HepG2 (cell line): ENCODE data around the gene C20orf204. TPM values are rescaled to one million over a fixed set of nuclear protein-coding genes. Genes with fewer than 3 reads are reported as not detected.

Experiments used
- HOXA3 ChIP-seq: sonication (generic); formaldehyde crosslinking; IDR thresholded peaks from 2 replicates; pipeline ENCODE4 v1.5.0; 2020; ENCODE audit warnings: missing genetic modification reagents
- KLF12 ChIP-seq: sonication (generic); formaldehyde crosslinking; IDR thresholded peaks from 2 replicates; pipeline ENCODE4 v1.4.0; 2020; ENCODE audit warnings: missing genetic modification reagents, borderline replicate concordance
- PAX8 ChIP-seq: sonication (generic); formaldehyde crosslinking; IDR thresholded peaks from 2 replicates; pipeline ENCODE4 v1.8.0; 2022; ENCODE audit warnings: mild to moderate bottlenecking, missing genetic modification reagents, borderline replicate concordance
- RFXAP ChIP-seq: sonication (generic); formaldehyde crosslinking; IDR thresholded peaks from 2 replicates; pipeline ENCODE4 v1.4.0; 2020; ENCODE audit warnings: missing genetic modification reagents, borderline replicate concordance
- SMAD3 ChIP-seq: sonication (generic); formaldehyde crosslinking; IDR thresholded peaks from 2 replicates; pipeline ENCODE4 v1.4.0; 2020; ENCODE audit warnings: missing genetic modification reagents
- THAP11 ChIP-seq: IDR thresholded peaks from 2 replicates; pipeline ENCODE4 v1.6.1; 2016; ENCODE audit warnings: missing biosample characterization, missing genetic modification reagents
- ZBTB7B ChIP-seq: sonication (generic); formaldehyde crosslinking; IDR thresholded peaks from 2 replicates; pipeline ENCODE4 v1.4.0; 2020; ENCODE audit warnings: missing genetic modification reagents
- ZC3H4 ChIP-seq: sonication (generic); formaldehyde crosslinking; IDR thresholded peaks from 2 replicates; pipeline ENCODE4 v1.4.0; 2020; ENCODE audit warnings: missing genetic modification reagents, borderline replicate concordance
- ZFP41 ChIP-seq: sonication (generic); formaldehyde crosslinking; IDR thresholded peaks from 2 replicates; pipeline ENCODE4 v1.4.0; 2020; ENCODE audit warnings: mild to moderate bottlenecking, missing genetic modification reagents, borderline replicate concordance
- ZKSCAN5 ChIP-seq: sonication (generic); formaldehyde crosslinking; IDR thresholded peaks from 2 replicates; pipeline ENCODE4 v1.5.1; 2020; ENCODE audit warnings: mild to moderate bottlenecking, missing genetic modification reagents
- ZNF17 ChIP-seq: sonication (generic); formaldehyde crosslinking; IDR thresholded peaks from 2 replicates; pipeline ENCODE4 v1.5.0; 2020; ENCODE audit warnings: mild to moderate bottlenecking, missing genetic modification reagents
- ZNF251 ChIP-seq: sonication (generic); formaldehyde crosslinking; IDR thresholded peaks from 2 replicates; pipeline ENCODE4 v1.9.0; 2021; ENCODE audit warnings: mild to moderate bottlenecking, missing genetic modification reagents
- ZNF530 ChIP-seq: sonication (generic); formaldehyde crosslinking; IDR thresholded peaks from 2 replicates; pipeline ENCODE4 v1.5.0; 2020; ENCODE audit warnings: low read depth, mild to moderate bottlenecking, missing genetic modification reagents
- polyA plus RNA-seq, 8 experiments: library from polyadenylated mRNA; depleted of rRNA in 3 of 8; stranded (reverse) in 7 of 8; unstranded in 1 of 8; fragments of >200 nt; fragmentation: Illumina TruSeq in 4 of 8; extraction: Trizol in 4 of 8; gene quantifications; 2 replicates each; pipeline versions ENCODE4 v1.2.1 to v1.2.3, GENCODE V29; 2011 to 2016; ENCODE audit warnings: low read depth in 4 of 8, missing spikeins in 1 of 8, mixed read lengths in 1 of 8; ENCODE audit not compliant: insufficient read depth in 1 of 8
- total RNA-seq, 5 experiments: library from RNA; depleted of rRNA; stranded (reverse); fragments of >200 nt; fragmentation: Illumina TruSeq; extraction: Trizol; gene quantifications; 2 replicates each; pipeline ENCODE4 v1.2.3, GENCODE V29; 2016; ENCODE audit warnings: low read depth in 1 of 5
- TF ChIP-seq, protein P1 (sequence below): sonication (generic); formaldehyde crosslinking; IDR thresholded peaks from 2 replicates; pipeline ENCODE4 v1.9.0; 2021; ENCODE audit warnings: mild to moderate bottlenecking, missing genetic modification reagents
- TF ChIP-seq, protein P2 (sequence below): sonication (generic); formaldehyde crosslinking; IDR thresholded peaks from 2 replicates; pipeline ENCODE4 v1.4.0; 2020; ENCODE audit warnings: missing genetic modification reagents
- TF ChIP-seq, protein P3 (sequence below): sonication (generic); formaldehyde crosslinking; IDR thresholded peaks from 2 replicates; pipeline ENCODE4 v1.4.0; 2020; ENCODE audit warnings: missing genetic modification reagents, borderline replicate concordance
- TF ChIP-seq, protein P4 (sequence below): sonication (generic); formaldehyde crosslinking; conservative IDR thresholded peaks from 2 replicates; pipeline ENCODE4 v1.4.0; 2020; ENCODE audit warnings: mild to moderate bottlenecking, missing genetic modification reagents, moderate library complexity

The C20orf204 gene
- total and polyA plus RNA-seq, 2 of the 13 experiments (the other 11 are each of a cell fraction or from before 2014, with no cell fraction given), result 22.1 to 80.0 TPM

DNA sequence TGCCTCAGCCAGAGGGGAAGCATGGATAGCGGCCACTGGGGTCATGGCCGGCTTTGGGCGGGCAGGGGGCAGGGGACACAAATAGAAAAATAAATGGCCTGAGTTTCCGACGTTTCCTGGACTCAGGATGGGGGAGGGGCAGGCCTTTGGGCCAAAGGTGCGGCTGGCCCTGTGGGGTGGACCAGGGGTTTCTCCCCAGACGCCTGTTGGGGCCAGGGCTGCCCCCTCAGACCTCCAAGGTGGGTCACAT, 20.6 kb downstream of the C20orf204 start (continued):
- TF ChIP-seq, protein P1, sequence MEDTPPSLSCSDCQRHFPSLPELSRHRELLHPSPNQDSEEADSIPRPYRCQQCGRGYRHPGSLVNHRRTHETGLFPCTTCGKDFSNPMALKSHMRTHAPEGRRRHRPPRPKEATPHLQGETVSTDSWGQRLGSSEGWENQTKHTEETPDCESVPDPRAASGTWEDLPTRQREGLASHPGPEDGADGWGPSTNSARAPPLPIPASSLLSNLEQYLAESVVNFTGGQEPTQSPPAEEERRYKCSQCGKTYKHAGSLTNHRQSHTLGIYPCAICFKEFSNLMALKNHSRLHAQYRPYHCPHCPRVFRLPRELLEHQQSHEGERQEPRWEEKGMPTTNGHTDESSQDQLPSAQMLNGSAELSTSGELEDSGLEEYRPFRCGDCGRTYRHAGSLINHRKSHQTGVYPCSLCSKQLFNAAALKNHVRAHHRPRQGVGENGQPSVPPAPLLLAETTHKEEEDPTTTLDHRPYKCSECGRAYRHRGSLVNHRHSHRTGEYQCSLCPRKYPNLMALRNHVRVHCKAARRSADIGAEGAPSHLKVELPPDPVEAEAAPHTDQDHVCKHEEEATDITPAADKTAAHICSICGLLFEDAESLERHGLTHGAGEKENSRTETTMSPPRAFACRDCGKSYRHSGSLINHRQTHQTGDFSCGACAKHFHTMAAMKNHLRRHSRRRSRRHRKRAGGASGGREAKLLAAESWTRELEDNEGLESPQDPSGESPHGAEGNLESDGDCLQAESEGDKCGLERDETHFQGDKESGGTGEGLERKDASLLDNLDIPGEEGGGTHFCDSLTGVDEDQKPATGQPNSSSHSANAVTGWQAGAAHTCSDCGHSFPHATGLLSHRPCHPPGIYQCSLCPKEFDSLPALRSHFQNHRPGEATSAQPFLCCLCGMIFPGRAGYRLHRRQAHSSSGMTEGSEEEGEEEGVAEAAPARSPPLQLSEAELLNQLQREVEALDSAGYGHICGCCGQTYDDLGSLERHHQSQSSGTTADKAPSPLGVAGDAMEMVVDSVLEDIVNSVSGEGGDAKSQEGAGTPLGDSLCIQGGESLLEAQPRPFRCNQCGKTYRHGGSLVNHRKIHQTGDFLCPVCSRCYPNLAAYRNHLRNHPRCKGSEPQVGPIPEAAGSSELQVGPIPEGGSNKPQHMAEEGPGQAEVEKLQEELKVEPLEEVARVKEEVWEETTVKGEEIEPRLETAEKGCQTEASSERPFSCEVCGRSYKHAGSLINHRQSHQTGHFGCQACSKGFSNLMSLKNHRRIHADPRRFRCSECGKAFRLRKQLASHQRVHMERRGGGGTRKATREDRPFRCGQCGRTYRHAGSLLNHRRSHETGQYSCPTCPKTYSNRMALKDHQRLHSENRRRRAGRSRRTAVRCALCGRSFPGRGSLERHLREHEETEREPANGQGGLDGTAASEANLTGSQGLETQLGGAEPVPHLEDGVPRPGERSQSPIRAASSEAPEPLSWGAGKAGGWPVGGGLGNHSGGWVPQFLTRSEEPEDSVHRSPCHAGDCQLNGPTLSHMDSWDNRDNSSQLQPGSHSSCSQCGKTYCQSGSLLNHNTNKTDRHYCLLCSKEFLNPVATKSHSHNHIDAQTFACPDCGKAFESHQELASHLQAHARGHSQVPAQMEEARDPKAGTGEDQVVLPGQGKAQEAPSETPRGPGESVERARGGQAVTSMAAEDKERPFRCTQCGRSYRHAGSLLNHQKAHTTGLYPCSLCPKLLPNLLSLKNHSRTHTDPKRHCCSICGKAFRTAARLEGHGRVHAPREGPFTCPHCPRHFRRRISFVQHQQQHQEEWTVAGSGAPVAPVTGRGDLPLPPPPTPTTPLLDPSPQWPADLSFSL (CRISPR knock-in tag), result no peak
- TF ChIP-seq ZKSCAN5 (CRISPR knock-in tag) (no peak), ZBTB7B (CRISPR knock-in tag) (peak; percentile 87; the same call in 1 of the 2 replicates), ZNF251 (CRISPR knock-in tag) (no peak), PAX8 (CRISPR knock-in tag) (0 out of 2 replicates have a peak, but pooled peaks have one; percentile 32), SMAD3 (CRISPR knock-in tag) (no peak), HOXA3 (CRISPR knock-in tag) (peak; percentile 53), THAP11 (CRISPR knock-in tag) (0 out of 2 replicates have a peak, but pooled peaks have one; percentile 30), ZNF530 (CRISPR knock-in tag) (peak; percentile 3; the same call in 1 of the 2 replicates), ZC3H4 (CRISPR knock-in tag) (no peak), ZNF17 (peak; percentile 81; the same call in 1 of the 2 replicates), ZFP41 (CRISPR knock-in tag) (no peak), KLF12 (0 out of 2 replicates have a peak, but pooled peaks have one; percentile 53), RFXAP (CRISPR knock-in tag) (no peak; the same call in 1 of the 2 replicates)
- TF ChIP-seq, protein P2, sequence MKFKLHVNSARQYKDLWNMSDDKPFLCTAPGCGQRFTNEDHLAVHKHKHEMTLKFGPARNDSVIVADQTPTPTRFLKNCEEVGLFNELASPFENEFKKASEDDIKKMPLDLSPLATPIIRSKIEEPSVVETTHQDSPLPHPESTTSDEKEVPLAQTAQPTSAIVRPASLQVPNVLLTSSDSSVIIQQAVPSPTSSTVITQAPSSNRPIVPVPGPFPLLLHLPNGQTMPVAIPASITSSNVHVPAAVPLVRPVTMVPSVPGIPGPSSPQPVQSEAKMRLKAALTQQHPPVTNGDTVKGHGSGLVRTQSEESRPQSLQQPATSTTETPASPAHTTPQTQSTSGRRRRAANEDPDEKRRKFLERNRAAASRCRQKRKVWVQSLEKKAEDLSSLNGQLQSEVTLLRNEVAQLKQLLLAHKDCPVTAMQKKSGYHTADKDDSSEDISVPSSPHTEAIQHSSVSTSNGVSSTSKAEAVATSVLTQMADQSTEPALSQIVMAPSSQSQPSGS (CRISPR knock-in tag), result no peak
- TF ChIP-seq, protein P3, sequence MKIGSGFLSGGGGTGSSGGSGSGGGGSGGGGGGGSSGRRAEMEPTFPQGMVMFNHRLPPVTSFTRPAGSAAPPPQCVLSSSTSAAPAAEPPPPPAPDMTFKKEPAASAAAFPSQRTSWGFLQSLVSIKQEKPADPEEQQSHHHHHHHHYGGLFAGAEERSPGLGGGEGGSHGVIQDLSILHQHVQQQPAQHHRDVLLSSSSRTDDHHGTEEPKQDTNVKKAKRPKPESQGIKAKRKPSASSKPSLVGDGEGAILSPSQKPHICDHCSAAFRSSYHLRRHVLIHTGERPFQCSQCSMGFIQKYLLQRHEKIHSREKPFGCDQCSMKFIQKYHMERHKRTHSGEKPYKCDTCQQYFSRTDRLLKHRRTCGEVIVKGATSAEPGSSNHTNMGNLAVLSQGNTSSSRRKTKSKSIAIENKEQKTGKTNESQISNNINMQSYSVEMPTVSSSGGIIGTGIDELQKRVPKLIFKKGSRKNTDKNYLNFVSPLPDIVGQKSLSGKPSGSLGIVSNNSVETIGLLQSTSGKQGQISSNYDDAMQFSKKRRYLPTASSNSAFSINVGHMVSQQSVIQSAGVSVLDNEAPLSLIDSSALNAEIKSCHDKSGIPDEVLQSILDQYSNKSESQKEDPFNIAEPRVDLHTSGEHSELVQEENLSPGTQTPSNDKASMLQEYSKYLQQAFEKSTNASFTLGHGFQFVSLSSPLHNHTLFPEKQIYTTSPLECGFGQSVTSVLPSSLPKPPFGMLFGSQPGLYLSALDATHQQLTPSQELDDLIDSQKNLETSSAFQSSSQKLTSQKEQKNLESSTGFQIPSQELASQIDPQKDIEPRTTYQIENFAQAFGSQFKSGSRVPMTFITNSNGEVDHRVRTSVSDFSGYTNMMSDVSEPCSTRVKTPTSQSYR (CRISPR knock-in tag), result peak; percentile 96
- TF ChIP-seq, protein P4, sequence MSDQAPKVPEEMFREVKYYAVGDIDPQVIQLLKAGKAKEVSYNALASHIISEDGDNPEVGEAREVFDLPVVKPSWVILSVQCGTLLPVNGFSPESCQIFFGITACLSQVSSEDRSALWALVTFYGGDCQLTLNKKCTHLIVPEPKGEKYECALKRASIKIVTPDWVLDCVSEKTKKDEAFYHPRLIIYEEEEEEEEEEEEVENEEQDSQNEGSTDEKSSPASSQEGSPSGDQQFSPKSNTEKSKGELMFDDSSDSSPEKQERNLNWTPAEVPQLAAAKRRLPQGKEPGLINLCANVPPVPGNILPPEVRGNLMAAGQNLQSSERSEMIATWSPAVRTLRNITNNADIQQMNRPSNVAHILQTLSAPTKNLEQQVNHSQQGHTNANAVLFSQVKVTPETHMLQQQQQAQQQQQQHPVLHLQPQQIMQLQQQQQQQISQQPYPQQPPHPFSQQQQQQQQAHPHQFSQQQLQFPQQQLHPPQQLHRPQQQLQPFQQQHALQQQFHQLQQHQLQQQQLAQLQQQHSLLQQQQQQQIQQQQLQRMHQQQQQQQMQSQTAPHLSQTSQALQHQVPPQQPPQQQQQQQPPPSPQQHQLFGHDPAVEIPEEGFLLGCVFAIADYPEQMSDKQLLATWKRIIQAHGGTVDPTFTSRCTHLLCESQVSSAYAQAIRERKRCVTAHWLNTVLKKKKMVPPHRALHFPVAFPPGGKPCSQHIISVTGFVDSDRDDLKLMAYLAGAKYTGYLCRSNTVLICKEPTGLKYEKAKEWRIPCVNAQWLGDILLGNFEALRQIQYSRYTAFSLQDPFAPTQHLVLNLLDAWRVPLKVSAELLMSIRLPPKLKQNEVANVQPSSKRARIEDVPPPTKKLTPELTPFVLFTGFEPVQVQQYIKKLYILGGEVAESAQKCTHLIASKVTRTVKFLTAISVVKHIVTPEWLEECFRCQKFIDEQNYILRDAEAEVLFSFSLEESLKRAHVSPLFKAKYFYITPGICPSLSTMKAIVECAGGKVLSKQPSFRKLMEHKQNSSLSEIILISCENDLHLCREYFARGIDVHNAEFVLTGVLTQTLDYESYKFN (CRISPR knock-in tag), result peak; percentile 88
